NK-92 (cell line): Measurements from ENCODE around the gene KCNJ9.
"Not testable (repeated sequence)": the region's sequence is repeated elsewhere in the genome, so short reads cannot be mapped to it uniquely, and the experiment has no call there.

Experiments
- DNase-seq: peaks from one replicate; lab custom pipeline; 2025; ENCODE audit not compliant: unreplicated experiment; lab: John Stamatoyannopoulos, UW

The KCNJ9 gene

DNA sequence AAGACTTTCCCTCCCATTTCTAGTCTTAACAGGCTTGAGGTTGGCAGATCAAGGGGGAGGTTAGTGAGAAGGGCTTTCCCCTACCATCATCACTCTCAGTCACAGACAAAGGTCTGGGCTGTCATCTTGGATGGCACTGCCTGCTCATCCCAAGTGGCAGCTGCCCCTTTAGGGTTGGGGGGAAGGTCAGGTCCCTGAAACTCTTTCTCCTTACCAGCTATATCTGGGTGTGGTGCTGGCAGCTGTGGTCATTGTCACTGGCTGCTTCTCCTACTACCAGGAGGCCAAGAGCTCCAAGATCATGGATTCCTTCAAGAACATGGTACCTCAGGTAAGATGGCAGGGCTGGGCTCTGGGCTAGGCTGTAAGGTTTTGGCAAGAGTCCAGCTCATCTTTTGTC lies 42.4 kb downstream of the KCNJ9 start:
- no peak for DNase-seq

DNA sequence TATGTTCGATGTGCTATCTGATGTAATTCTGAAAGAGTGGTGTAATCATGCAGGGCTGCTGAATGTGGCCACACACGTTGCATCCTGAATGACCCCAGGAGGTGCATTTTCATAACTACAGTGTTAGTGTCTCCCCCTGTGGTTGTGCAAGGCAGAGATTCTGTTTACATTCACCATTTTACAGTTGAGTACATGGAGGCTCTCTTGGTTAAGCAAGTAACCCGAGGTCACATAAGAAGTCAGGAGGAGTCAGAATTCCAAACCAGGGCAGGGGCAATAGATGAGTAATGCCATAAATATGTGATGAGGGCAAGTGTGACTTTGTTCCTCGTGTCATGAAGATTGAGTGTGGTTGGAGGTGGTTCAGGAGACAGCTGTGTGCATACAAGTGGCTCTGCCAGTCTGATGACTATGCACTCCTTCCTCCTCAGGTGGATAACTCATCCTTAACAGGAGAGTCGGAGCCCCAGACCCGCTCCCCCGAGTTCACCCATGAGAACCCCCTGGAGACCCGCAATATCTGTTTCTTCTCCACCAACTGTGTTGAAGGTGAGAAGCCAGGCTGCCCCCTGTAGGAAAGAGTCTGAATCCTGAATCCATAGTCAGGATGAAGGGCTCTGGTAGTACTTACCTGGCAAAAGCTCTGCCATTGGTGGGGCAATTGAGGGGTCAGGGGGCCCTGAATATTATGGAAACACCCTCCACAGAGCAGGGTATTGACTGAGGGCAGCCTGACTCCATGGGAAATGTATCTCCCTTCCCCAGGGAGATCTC lies 43.6 kb downstream of the KCNJ9 start:
- DNase-seq = no peak

DNA sequence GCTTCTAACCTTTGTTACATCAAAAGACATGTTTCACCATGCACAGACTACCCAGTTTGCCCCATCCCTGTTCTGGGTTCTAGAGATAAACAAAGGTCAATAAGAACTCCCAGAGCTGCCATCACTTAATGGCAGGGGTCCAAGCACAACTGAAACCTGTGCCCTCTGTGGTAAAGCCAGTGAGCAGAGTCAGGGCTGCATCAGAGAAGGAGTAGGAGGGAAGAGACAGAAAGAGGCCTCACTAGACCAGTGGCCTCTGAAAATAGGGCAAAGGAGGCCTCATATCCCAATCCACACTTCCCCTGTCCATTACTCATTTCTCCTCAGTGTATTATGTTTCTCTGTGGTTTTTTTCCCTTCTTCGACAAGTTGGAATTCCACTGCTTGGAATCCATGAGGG lies 44.4 kb downstream of the KCNJ9 start:
- DNase-seq = no peak

DNA sequence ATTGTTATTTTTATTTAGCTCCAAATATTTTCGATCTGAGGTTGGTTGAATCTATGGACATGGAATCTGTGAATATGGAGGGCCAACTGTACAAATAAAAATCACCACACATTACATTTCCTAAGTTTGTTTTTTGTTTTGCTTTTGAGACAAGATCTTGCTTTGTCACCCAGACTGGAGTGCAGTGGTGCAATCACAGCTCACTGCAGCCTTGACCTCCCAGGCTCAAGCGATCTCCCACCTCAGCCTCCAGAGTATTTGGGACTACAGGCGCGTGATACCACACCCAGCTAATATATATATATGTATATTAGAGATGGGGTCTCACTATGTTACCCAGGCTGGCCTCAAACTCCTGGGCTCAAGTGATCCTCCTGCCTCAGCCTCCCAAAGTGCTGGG lies 45.0 kb downstream of the KCNJ9 start:
- not testable (repeated sequence) for DNase-seq

DNA sequence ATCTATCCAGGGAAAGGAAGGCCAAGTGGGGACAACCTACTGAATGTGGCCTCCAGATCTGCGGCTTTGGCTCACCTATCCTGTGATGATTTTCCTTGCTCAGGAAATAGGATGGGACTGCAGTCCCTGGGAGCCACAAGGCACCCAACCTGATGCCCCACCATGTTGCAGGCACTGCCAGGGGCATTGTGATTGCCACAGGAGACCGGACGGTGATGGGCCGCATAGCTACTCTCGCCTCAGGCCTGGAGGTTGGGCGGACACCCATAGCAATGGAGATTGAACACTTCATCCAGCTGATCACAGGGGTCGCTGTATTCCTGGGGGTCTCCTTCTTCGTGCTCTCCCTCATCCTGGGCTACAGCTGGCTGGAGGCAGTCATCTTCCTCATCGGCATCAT lies 46.0 kb downstream of the KCNJ9 start:
- no peak for DNase-seq

DNA sequence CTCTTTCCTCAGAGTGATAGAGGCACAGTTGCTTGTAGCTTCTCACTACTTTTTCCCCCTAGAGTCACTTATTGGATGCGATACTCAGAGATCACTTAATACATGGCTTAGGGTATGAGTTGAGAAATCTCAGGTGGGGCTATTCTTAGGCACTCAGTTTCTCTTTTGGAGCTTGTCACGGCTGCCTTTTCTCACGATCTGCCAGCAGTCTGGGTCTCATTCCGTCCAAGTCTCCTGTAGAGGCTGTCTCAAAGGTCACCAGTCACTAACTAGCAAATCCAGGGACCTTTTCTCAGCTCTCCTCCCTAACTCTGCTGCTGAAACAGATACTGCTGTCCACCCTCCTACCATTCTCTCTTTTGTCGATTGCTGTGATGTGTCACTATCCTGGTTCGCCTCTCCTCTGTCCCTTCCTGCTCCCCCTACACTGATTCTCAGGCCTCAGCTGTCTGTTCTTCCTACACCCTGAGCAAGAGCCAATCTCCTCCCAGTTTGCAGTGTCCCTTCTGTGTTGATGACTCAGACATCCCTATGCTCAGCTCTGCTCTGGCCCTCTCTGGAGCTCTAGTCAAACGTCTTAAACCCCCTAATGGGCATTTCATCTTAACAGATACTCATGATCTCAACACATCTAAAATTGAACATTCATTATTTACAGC lies 46.7 kb downstream of the KCNJ9 start:
- DNase-seq = no peak

DNA sequence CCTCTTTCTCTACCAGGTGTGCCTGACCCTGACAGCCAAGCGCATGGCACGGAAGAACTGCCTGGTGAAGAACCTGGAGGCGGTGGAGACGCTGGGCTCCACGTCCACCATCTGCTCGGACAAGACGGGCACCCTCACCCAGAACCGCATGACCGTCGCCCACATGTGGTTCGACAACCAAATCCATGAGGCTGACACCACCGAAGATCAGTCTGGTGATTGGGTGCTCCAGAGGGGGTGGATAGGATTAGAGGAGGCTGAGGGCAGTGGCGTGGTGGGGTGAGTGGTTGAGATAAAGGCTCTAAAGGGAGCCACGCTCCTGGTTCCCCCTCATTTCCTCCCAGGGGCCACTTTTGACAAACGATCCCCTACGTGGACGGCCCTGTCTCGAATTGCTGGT lies 47.3 kb downstream of the KCNJ9 start:
- DNase-seq = no peak

DNA sequence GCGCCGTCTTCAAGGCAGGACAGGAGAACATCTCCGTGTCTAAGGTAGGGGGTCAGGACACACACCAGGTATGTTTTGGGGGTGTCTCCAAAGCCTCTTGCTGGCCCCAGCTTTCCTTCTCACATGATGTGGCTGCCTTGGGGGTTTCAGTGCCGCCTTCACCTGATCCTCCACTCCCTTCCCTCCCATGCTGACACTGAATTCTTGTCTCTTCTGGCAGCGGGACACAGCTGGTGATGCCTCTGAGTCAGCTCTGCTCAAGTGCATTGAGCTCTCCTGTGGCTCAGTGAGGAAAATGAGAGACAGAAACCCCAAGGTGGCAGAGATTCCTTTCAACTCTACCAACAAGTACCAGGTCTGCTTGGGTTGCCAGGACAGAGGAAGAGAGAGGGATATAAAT lies 47.7 kb downstream of the KCNJ9 start:
- no peak for DNase-seq

DNA sequence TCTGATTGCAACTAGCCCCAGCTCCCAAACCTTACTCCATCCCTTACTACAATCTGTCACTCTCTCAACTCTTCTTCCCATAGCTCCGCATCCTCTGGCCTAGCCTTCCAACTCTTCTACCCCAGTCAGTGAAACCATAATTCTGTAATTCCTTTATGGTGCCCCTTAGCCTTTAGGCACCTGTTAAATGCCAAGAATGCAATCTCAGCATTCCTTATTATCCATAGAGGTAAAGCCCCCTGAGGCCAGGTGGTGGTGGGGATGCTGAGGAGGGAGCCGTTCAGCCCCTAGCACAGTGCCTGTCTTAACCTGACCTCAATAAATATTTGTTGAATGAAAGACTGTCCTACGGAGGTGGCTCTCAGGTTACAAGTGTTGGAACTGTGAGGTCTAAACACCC lies 48.2 kb downstream of the KCNJ9 start:
- no peak for DNase-seq

DNA sequence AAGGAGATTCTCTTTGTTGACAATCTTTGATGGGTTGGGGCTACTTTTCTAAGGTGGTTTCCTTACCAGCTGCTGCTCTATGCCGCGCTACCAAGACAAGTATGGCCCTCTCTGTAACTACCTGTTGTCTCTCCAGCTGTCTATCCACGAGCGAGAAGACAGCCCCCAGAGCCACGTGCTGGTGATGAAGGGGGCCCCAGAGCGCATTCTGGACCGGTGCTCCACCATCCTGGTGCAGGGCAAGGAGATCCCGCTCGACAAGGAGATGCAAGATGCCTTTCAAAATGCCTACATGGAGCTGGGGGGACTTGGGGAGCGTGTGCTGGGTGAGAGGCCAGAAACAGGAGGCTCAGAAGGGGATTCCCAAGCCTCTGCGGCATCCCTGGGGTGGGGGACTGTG lies 48.6 kb downstream of the KCNJ9 start:
- no peak for DNase-seq

DNA sequence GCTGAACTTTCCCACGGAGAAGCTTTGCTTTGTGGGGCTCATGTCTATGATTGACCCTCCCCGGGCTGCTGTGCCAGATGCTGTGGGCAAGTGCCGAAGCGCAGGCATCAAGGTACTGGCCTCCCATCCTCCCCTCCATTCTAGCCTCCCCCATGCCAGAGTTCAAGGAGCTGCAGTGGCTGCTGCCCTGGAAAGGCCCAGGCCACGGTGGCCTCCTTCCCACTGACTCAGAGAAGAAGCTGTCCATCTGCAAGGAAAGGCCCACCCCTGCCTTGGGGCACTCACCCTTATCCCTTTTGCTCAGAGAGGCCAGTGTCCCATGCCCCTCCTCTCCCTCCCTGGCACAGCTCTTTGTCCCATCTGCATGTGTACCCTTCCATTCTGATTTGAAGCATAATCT lies 49.1 kb downstream of the KCNJ9 start:
- DNase-seq = no peak

DNA sequence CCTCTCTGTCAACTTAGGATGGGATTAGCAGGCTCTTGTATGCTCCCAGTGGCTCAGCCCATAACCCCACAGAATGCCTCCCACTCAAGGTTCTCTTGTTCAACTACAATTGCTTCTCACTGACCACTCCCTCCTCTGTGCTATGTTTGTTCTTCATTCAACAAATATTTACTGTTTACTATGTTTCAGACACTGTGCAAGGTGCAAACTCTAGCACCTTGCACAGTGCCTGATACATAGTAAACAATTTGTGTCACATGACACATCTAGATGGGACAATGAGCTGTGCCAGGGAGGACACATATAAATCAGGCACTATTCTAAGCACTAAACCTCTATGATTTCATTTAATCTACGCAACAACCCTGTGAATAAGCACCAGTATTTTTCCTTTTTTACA lies 49.6 kb downstream of the KCNJ9 start:
- no peak for DNase-seq

DNA sequence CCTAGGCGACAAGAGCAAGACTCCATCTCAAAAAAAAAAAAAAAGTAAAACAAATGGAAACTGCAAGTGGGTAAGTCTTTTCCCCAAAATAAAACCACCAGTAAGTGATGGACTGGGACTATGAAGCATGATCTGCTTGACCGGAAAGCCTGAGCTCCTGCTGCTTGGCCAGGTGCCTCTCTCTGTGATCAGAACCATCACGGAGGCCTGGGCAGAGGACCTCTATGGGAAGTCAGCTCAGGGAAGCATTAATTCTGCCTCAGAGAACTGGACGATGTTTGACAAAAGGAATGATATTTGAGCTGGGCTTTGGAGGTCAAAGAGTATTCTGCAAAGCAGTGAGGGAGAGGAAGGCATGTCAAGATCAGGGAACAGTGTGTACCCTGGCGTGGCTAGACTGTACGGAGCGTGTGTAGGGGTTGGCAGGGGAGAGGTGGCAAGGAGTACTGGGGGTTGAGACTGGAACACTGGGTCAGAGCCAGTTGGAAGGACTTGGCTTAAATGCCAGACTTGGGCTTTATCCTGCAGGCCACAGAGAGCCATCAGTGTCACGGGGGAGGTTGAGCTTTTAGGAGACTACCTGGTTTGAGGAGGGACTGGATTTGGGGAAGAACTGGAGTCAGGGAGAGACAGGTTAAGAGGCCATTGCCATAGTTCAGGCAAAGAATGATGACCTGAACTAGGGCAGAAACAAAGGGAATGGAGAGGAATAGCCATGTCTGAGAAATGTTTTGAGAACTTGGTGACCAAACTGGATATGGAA lies 50.6 kb downstream of the KCNJ9 start:
- DNase-seq = no peak

DNA sequence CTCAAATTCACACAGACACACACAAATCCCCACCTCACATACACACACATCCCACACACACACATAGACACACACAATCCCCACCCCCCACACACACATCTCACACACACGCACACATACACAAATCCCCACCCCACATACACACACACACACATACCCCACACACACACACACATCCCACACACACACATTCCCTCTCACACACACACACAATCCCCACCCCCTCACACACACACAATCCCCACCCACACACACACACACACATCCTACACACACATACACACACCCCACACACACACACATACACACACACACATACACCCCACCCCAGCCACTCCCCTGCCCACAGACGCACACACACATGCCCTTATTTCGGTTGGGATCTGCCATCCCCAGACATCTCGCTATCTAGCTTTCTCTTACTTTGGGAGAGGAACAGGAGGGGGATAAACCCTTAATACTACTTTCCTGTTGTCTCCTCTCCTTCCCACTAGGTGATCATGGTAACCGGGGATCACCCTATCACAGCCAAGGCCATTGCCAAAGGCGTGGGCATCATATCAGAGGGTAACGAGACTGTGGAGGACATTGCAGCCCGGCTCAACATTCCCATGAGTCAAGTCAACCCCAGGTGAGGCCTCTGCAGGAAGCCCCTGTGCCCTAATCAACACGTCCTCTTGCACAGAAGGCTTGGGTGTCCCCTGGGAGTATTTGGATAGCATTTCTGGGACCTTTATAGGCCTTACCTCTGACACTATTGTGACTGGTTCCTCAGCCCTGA lies 52.8 kb downstream of the KCNJ9 start:
- DNase-seq = no peak

DNA sequence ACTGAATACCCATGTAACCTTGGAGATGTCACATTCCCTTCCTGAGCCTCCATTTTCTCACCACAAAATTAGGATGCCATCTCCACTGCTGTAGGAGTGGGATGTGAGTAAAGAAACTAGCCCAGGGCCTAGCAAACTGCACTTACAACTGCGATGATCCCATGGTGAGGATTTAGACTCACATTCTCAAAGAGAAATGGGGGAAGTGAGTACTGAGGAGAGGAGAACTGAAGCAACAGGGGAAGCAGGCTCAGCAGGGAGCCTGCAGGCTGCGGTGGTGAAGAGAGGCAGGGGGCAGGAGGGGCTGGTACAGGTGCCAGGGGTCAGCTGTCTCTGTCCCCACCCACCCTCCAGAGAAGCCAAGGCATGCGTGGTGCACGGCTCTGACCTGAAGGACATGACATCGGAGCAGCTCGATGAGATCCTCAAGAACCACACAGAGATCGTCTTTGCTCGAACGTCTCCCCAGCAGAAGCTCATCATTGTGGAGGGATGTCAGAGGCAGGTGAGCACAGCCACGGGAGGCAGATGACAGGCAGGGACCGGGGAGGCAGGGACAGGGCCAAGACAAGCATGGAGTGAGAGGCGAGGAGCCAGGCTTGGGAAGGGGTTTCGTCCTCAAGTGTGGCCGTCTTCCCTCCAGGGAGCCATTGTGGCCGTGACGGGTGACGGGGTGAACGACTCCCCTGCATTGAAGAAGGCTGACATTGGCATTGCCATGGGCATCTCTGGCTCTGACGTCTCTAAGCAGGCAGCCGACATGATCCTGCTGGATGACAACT lies 53.6 kb downstream of the KCNJ9 start:
- DNase-seq = no peak

DNA sequence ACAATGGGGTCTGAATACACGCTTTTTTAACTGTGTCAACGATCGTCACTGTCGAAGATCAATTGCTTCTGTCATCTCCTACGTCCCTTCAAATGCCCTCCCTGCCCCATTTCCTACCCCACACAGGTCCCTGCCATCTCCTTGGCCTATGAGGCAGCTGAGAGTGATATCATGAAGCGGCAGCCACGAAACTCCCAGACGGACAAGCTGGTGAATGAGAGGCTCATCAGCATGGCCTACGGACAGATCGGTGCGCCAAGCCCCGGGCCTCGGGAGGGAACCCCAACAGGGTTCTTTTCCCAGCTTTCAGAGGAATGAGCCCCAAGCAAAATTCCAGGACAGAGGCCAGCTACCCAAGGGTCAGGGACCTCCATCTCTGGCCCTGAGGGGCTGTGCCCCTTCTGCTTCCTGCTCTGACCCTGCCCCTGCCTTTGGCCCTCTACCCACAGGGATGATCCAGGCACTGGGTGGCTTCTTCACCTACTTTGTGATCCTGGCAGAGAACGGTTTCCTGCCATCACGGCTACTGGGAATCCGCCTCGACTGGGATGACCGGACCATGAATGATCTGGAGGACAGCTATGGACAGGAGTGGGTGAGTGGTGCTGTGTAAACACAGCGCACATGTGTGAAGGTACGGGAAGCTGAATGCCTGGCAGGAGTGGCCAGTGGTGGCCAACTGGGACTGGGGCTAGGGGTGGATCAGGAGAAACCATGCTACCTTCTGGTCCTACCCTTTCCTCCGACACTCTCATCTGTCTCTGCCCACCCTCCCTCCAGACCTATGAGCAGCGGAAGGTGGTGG lies 55.0 kb downstream of the KCNJ9 start:
- DNase-seq = no peak

DNA sequence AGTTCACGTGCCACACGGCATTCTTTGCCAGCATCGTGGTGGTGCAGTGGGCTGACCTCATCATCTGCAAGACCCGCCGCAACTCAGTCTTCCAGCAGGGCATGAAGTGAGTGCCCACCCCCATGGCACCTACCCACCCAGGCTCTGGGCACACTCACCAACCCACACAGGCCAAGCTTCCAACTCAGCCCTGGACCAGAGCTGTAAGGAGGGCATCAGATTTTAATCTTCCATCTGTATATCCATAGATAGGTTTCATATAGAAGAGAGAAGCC lies 55.5 kb downstream of the KCNJ9 start:
- no peak for DNase-seq

DNA sequence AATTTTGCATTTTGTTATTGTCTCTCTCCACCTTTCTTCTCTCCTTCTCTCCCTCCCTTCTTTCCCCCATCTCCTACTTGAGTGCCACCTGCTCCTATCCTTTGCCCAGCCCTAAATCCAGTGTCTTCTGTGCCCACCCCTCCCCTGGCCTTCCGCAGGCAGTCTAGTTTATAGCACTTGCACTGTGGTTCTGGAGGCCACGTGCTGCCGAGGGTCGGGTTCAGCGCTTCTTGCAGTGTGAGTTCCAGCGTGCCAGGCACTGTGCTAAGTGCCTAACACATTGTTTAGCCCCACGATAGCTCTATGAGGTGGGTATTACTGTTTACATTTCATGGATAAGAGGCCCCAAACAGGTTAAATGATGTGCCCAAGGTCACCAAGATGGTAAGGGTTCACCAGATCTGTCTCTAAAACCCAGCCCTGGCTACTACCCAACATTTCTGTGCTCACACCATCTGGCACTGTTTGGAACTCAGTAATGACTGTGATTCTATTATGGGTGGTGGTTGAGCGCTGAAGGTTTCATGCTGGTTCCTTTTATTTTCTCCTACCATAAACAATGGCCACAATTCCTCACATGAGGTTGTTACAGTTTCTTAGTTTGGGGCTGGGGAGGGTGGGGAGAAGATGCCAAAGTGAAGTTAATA lies 56.0 kb downstream of the KCNJ9 start:
- no peak for DNase-seq

DNA sequence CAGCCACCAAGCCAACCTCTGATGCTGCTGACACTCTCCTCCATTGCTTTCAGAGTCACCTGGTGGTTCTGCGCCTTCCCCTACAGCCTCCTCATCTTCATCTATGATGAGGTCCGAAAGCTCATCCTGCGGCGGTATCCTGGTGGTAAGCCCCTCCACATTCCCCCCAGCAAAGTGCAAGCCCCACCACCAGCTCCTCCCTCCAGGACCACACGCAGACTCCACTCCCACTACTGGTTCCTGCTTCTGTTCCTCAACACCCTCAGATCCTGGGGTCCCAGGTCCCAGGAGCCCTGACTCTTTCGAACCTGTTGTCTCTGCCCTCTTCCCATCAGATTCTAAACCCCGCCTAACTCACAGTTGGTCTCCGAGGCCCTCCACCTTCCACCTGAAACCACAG lies 58.5 kb downstream of the KCNJ9 start:
- DNase-seq = no peak
